HFF-Myc (cell line): ENCODE data around the gene RPH3AL.
"Not testable (repeated sequence)": the region's sequence is repeated elsewhere in the genome, so short reads cannot be mapped to it uniquely, and the experiment has no call there.

Experiments used
- DNase-seq: peaks from one replicate; pipeline ENCODE4 v3.0.0-alpha.2; 2011; ENCODE audit warnings: low read depth; ENCODE audit errors: extremely low read depth
- H3K4me3 ChIP-seq: replicated peaks from 2 replicates; pipeline ENCODE4 v1.5.1; 2011; ENCODE audit warnings: low read depth, mild to moderate bottlenecking, control low read depth, low read length
- TF ChIP-seq, protein P1 (sequence below): IDR thresholded peaks from 2 replicates; pipeline ENCODE4 v1.5.1; 2012; ENCODE audit warnings: mild to moderate bottlenecking, low read depth, low read length, control low read depth; ENCODE audit errors: missing control alignments

RPH3AL gene

GRCh38 chr17:222172-222571 lies 130.4 kb downstream of the RPH3AL start:
- DNase-seq, result no peak
- H3K4me3 ChIP-seq, result no peak overlapping the region
- TF ChIP-seq, protein P1, sequence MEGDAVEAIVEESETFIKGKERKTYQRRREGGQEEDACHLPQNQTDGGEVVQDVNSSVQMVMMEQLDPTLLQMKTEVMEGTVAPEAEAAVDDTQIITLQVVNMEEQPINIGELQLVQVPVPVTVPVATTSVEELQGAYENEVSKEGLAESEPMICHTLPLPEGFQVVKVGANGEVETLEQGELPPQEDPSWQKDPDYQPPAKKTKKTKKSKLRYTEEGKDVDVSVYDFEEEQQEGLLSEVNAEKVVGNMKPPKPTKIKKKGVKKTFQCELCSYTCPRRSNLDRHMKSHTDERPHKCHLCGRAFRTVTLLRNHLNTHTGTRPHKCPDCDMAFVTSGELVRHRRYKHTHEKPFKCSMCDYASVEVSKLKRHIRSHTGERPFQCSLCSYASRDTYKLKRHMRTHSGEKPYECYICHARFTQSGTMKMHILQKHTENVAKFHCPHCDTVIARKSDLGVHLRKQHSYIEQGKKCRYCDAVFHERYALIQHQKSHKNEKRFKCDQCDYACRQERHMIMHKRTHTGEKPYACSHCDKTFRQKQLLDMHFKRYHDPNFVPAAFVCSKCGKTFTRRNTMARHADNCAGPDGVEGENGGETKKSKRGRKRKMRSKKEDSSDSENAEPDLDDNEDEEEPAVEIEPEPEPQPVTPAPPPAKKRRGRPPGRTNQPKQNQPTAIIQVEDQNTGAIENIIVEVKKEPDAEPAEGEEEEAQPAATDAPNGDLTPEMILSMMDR, result no peak

DNA sequence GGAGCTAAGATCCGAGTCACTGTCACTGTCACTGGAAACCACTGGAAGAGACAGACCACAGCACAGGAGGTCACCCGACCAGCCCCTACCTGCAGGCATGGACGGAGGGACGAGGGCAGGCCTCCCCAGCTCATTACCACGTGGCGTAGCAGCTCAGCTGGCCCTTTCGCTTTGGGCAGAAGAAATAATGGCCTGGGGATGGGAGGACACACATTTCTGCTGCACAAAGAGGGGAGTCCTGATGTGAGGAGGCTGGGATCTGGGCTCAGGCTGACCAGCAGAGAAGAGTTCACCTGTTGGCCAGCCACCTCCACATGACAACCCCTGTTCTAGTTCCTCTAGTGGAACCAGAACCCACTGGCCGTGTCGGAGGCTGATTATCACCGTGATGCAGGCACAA lies 132.9 kb downstream of the RPH3AL start:
- TF ChIP-seq, protein P1, result no peak
- no peak overlapping the region for H3K4me3 ChIP-seq
- DNase-seq, result no peak

- TF ChIP-seq, protein P1, result no peak
- no peak overlapping the region for H3K4me3 ChIP-seq
- DNase-seq, result no peak
Observed at GRCh38 chr17:218432-219110, 134.0 kb downstream of the RPH3AL start.

DNA sequence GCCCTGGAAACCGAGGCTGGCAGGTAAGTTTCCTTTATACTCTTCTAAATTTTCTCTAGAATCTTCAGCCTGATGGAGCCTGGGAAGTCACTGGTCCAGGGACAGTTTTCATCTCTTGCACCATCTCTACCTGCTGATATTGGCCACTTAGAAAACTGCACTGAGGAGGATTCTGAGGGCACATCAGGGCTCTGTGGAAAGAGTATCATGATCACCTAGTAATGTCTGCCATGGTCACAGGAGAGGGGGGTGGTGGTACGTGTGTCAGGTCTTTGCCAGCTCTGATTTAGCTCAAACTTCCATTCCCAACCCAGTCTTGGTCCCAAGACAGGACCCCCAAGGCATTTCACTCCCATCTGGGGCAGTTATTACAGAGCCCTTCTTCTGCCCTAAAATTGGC lies 136.0 kb downstream of the RPH3AL start:
- no peak for DNase-seq
- no peak overlapping the region for H3K4me3 ChIP-seq
- TF ChIP-seq, protein P1, result no peak

- H3K4me3 ChIP-seq, DNase-seq: not testable (repeated sequence)
Observed at GRCh38 chr17:215563-216478, 136.8 kb downstream of the RPH3AL start.

- H3K4me3 ChIP-seq, result no peak overlapping the region
- TF ChIP-seq, protein P1, result no peak
- no peak for DNase-seq
Observed at GRCh38 chr17:214881-215331, 137.7 kb downstream of the RPH3AL start.
